ENCODE measurements around the gene DDX39A. TPM values are rescaled to one million over a fixed set of nuclear protein-coding genes. Genes with fewer than 3 reads are reported as not detected.

DDX39A gene
- polyA plus RNA-seq, 2 of the 4 experiments (the other 2 are of a cell fraction), result 59.0 to 118 TPM

- 66% methylated on average over 3 of the region's 3 CpGs for WGBS (ENCODE audit: missing lambda C conversion rate)
- no peak overlapping the region for H3K4me3 ChIP-seq
- ChIA-PET POLR2A (no interaction called here), CTCF (interaction anchor here (0.7 to 2.5 kb wide), 7 partner anchors 10 to 146 kb away, joined by 3 to 15 read pairs (median 3); no protein-coding TSS in a partner anchor)
- no peak for TF ChIP-seq HOXB13 (CRISPR knock-in tag; IDR thresholded peaks at IDR 0.05; ENCODE audit: low read depth)
- no peak for TF ChIP-seq ZSCAN20 (CRISPR knock-in tag; IDR thresholded peaks at IDR 0.05)
- TF ChIP-seq CBX2 (IDR thresholded peaks at IDR 0.05; ENCODE audit: borderline replicate concordance, low read depth), result no peak
- no peak for TF ChIP-seq PBX3 (IDR thresholded peaks at IDR 0.05)
- TF ChIP-seq BHLHE40 (IDR thresholded peaks at IDR 0.05; ENCODE audit: low read depth, low read length), result no peak
- TF ChIP-seq SMC3 (IDR thresholded peaks at IDR 0.05), result no peak
- TF ChIP-seq MYC (IDR thresholded peaks at IDR 0.05; ENCODE audit: borderline replicate concordance, low read length), result no peak
- H3K27ac ChIP-seq, result no peak overlapping the region
- FAIRE-seq (no peak), ATAC-seq (no peak), DNase-seq (ENCODE audit: low read depth in 1 of 2, low spot score in 1 of 2) (no peak)
- no peak overlapping the region for H3K4me2 ChIP-seq
- no peaks in the 10 kb centered on the region for H3K9me3 ChIP-seq
- H3K4me1 ChIP-seq, result peaks cover 30% of the 10 kb centered on the region
Observed at GRCh38 chr19:14430712-14431111, 11.6 kb upstream of the DDX39A start.

GRCh38 chr19:14428882-14429416 is 9.8 kb upstream of the DDX39A start:
- CTCF ChIA-PET, result interaction anchor here (0.6 to 1.4 kb wide), 2 partner anchors 44 to 440 kb away, joined by 4 read pairs; no protein-coding TSS in a partner anchor
- DNase-seq (ENCODE audit: low read depth in 1 of 2, low spot score in 1 of 2), result no peak
- no peak for FAIRE-seq

GRCh38 chr19:14427461-14427860 is 8.3 kb upstream of the DDX39A start:
- TF ChIP-seq RARB (CRISPR knock-in tag; IDR thresholded peaks at IDR 0.05) (no peak), JUN (IDR thresholded peaks at IDR 0.05) (no peak), CBX8 (IDR thresholded peaks at IDR 0.05) (no peak), REST (IDR thresholded peaks at IDR 0.05) (no peak), EHF (CRISPR knock-in tag; IDR thresholded peaks at IDR 0.05) (no peak), GATA3 (IDR thresholded peaks at IDR 0.05; ENCODE audit: borderline replicate concordance) (no peak), KDM5A (IDR thresholded peaks at IDR 0.05) (no peak), HDAC2 (IDR thresholded peaks at IDR 0.05) (no peak), ATOH8 (CRISPR knock-in tag; IDR thresholded peaks at IDR 0.05; ENCODE audit: low read depth) (no peak), SREBF2 (IDR thresholded peaks at IDR 0.05) (no peak), ESRRA (IDR thresholded peaks at IDR 0.05; ENCODE audit: borderline replicate concordance, low read length) (no peak), TFCP2L1 (CRISPR knock-in tag; IDR thresholded peaks at IDR 0.05) (no peak), HOXA7 (CRISPR knock-in tag; IDR thresholded peaks at IDR 0.05) (no peak), TP53 (CRISPR knock-in tag; IDR thresholded peaks at IDR 0.05) (no peak), RCOR1 (IDR thresholded peaks at IDR 0.05; ENCODE audit: low read depth, low read length) (no peak), EP300 (IDR thresholded peaks at IDR 0.05) (no peak), POLR2A (IDR thresholded peaks at IDR 0.05; ENCODE audit: low read length) (no peak), ZNF302 (CRISPR knock-in tag; IDR thresholded peaks at IDR 0.05) (no peak), HOXB13 (CRISPR knock-in tag; IDR thresholded peaks at IDR 0.05; ENCODE audit: low read depth) (no peak), HES2 (IDR thresholded peaks at IDR 0.05) (no peak)
- POLR2A ChIA-PET, result no interaction called here
- H3K4me2 ChIP-seq, result no peak overlapping the region
- FAIRE-seq (no peak), ATAC-seq (no peak), DNase-seq (ENCODE audit: low read depth in 1 of 2, low spot score in 1 of 2) (no peak)
- CTCF ChIA-PET, result interaction anchor here (1.2 kb wide), 1 partner anchor 53 kb away, joined by 4 read pairs; no protein-coding TSS in a partner anchor
- WGBS (ENCODE audit: missing lambda C conversion rate), result 59% methylated on average over 2 of the region's 2 CpGs
- no peaks in the 10 kb centered on the region for H3K9me3 ChIP-seq
- H3K4me3 ChIP-seq, result no peak overlapping the region
- H3K27ac ChIP-seq, result no peak overlapping the region
- peaks cover 12% of the 10 kb centered on the region; the same call in 2 of the 3 replicates for H3K4me1 ChIP-seq

More at GRCh38 chr19:14428882-14429416, 9.8 kb upstream of the DDX39A start:
- POLR2A ChIA-PET, result no interaction called here
- Histone ChIP-seq H3K9me3 (no peaks in the 10 kb centered on the region), H3K4me3 (no peak overlapping the region), H3K27ac (no peak overlapping the region), H3K4me1 (peaks cover 15% of the 10 kb centered on the region; the same call in 2 of the 3 replicates), H3K4me2 (no peak overlapping the region)
- ATAC-seq, result no peak
- 58% methylated on average over 4 of the region's 4 CpGs for WGBS (ENCODE audit: missing lambda C conversion rate)
- TF ChIP-seq EHMT2 (IDR thresholded peaks at IDR 0.05; ENCODE audit: low read depth) (no peak), KDM1A (IDR thresholded peaks at IDR 0.05; ENCODE audit: low read depth) (0 out of 2 replicates have a peak, but pooled peaks have one; percentile 29)
